ENCODE measurements around the gene IDH1. TPM values are rescaled to one million over a fixed set of nuclear protein-coding genes. Genes with fewer than 3 reads are reported as not detected.
"Not testable (repeated sequence)": the region's sequence is repeated elsewhere in the genome, so short reads cannot be mapped to it uniquely, and the experiment has no call there.

The IDH1 gene
- total RNA-seq, 1 donor from 2014 or later: 239 TPM

DNA sequence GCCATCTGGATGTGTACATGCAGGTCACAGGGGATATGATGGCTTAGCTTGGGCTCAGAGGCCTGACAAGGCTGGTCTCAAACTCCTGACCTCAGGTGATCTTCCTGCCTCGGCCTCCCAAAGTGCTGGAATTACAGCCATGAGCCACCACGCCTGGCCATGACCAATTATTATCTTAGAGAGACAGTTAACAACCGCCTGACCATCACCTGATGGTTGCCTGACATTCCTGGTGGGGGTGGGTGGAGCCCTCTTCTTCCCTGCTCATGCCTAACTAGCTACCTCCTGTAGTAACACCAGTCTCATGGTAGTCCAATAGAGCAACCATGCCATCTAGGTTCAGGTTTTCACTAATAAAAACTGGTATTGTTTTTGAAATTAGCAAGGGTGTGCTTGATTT is 33.0 kb downstream of the IDH1 start:
- not testable (repeated sequence) for DNase-seq (ENCODE audit: low spot score)

DNA sequence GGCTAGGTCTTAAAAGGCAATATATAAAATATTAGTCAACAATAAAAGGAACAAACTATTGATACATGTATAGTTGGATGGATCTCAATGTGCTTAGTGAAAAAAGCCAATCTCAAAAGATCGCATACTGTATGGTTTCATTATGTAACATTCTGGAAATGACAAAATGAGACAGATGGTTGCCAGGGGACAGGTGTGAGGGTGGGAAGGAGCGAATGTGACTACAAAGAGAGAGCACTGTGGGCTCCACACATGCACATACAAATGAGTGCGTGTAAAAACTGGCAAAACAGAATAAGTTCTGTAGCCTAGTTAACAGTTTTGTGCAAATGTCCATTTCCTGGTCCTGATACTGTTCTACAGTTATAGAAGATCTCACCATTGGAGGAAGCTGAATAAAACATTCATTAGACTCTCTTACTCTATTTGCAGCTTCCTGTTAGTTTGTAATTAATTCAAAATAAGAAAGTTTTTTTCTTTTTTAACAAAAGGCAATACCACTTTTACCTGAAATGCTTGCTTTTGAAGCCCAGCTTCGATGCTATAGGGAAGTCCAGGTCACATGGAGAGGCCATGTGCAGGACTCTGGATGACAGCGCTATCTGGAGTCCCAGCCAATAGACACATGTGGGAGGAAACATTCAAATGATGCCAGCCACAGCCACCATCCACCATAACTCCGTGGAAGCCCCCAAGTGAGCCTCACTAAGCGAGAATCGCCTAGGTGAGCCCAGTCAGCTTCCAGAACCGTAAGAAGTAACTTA is 44.0 kb downstream of the IDH1 start:
- no peak for DNase-seq (ENCODE audit: low spot score)

DNA sequence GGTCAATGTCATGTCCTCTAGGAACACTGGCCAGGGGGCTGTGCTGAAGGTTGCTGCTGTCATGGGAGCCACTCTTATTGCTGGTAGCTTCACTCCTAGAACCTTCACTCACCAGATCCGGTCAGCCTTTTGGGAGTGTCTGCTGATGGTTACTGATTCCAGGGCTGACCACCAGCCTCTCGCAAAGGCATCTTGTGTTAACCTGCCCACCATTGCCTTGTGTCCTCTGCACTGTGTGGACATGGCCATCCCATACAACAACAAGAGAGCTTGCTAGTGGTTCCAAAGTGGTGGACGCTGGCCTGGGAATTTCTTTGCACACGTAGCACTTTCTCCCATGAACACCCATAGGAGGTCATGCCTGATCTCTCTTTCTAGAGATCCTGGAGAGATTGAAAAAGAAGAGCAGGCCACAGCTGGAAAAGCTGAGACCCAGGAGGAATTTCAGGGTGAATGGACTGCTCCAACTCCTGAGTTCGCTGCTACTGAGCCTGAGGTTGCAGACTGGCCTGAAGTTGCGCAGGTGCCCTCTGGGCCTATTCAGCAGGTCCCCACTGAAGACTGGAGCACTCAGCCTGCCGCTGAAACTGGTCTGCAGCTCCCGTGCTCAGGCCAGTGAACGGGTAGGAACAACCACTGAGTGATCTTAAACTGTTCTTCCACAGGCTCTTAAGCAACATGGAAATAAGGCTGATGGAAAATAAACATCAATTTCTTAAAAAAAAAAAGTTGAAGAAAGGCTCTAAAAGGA is 46.4 kb downstream of the IDH1 start:
- no peak for DNase-seq (ENCODE audit: low spot score)

DNA sequence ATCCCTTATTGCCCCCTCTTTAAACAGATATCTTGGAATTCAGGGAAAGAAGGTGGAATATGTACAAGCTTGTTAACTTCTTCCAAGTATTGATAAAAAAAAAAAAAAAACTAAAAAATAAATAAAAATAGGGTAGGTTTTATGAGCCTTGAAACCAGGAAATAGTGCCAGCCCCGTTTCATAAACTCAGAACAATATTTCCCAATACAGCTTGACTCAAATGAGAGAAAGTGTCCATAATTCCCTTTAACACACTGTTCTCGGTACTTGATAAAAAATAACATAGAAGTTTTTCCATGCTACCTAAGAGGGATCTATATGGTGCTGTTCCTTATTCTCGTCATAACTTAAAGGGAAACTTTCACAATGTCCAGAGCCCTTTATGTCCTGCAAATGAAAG is 47.1 kb downstream of the IDH1 start:
- no peak for DNase-seq (ENCODE audit: low spot score)

DNA sequence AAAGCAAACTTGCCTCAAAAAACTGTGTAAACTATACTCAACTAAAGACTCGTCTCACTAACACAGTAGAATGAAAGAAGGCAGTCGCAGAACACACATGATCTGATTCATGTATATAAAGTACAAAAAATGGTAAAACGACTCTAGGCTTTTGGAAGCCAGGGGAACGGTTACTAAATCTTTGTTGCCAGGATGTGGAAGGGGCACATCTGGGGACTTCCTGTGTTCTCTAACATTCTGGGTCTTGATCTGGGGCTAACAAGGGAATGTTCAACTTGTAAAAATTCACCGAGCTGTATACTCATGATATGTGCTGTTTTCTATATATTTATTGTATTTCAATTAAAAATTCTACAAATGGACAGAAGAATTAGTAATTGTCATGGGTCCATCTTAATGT is 50.7 kb downstream of the IDH1 start:
- no peak for DNase-seq (ENCODE audit: low spot score)

DNA sequence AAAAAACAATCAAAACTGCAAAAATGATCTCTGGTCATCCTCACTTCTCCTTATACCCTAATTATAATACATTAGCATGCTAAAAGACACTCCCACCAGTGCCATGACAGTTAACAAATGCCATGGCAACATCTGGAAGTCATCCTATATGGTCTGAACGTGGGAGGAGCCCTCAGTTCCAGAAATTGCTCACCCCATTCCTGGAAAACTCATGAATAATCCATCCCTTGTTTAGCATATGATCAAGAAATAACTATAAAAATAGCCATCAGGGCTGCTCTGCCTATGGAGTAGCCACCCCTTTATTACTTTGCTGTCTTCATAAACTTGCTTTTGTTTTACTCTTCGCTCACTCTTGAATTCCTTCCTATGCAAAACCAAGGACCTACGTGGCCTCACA is 59.3 kb downstream of the IDH1 start:
- no peak for DNase-seq (ENCODE audit: low spot score)

DNA sequence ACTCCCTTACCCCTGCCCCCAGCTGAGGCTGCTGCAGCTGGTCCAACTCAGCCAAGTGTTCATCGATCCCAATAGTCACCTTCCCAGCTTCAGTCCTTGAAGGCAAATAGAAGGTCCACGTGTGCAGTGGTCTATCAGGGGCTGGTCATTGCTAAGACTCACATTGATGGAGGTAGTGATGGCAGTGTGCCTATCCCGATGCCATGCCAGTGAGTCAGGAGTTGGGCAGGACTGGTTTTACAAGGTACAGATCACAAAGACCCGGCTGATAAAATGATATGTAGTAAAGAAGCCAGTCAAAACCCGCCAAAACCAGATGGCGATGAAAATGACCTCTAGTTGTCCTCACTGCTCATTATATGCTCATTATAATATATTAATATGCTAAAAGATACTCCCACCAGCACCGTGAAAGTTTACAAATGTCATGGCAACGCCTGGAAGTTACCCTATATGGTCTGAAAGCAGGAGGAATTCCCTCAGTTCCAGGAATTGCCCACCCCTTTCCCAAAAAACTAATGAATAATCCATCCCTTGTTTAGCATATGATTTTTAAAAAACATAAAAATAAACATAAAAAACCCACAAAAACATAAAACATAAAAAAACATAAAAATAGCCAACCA is 62.1 kb downstream of the IDH1 start:
- DNase-seq (ENCODE audit: low spot score): no peak

DNA sequence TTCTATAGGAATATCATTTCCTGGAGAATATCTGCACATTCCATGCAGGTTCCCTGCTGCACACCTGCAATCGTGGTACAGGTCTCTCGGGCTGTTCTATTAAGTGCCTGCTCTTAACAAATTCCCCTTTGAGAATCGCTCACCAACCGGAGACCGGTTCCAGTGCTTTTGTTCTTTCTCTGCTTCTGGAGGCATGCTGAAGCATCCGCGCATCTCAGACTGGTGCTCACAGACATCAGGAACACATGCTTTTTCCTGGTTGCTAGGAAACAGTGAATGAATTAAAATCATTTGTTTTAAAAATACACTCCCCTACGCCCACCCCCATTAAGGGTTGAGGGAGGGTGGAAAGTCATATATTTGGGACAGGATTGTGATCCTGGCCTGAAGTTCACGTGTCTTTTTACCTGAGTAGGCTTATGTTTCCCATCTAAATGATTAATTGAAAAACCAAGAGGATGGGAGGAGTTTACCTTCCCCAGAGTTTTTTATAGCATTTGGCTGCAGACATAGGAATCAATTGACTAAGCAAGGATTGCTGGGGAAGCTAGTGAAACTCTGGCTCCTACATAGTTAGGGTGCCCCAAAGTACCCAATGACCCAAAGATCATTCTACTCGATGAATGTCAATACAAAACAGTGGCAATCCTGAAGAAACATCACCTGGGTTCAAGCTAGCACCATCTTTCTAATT is 64.9 kb downstream of the IDH1 start, which contains the start of gene C2orf80:
Gene C2orf80, minus strand, starts transcription at position 221 of the 694 bp plus-strand sequence. CDS start 3,044 bp downstream, outside the sequence.
- no peak for DNase-seq (ENCODE audit: low spot score)

DNA sequence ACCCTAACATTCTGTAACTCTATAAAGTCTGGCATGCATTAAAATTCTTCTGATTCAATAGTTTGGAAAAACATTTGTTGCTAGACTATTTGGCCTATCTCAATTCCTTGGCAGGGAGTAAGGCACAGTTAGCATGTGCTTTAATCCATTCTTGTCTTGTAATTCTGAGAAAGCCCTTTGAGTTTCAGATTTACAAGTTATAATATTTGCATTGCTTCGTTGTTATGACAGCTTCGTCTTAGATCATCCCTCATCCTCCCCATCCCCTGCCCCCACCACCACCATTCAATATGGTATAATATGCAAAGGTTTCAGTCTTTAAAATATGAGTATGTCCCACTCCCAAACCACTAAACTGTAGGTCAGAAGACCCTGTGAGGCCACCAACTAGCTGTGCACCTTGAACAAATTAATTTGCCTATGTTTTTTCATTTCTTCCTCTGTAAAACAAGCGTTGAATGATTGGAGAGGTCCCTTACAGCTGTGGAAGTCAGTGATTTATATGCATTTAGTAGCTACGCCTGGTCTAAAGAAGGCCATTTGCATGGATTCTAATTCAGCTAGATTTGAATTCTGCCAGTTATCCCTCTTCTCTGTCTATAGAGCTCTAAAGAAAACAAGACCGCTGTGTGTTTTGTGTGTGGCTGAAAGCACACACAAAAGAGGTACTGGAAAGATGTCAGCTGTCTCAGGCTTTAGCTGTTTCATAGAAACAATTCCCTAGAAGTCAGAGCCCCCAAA is 65.6 kb downstream of the IDH1 start:
- no peak for DNase-seq (ENCODE audit: low spot score)

DNA sequence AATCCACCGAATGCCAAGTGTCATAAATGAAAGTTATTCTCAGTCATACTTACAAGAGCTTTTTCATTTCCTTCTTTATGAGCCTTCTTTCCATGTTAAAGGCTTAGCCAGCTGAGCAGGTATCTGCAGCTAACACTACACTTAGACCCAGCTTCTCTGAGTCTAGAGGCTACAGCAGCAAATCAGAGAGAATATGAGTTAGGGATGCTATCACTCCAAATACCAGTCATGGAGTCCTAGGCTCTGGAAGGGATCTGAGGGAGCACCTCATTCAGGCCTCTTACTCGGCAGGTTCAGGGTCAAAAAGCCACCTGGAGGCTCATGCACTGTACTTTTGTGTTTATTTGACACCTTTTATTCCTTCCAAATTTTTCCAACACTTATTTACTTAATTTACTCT is 68.0 kb downstream of the IDH1 start:
- no peak for DNase-seq (ENCODE audit: low spot score)

DNA sequence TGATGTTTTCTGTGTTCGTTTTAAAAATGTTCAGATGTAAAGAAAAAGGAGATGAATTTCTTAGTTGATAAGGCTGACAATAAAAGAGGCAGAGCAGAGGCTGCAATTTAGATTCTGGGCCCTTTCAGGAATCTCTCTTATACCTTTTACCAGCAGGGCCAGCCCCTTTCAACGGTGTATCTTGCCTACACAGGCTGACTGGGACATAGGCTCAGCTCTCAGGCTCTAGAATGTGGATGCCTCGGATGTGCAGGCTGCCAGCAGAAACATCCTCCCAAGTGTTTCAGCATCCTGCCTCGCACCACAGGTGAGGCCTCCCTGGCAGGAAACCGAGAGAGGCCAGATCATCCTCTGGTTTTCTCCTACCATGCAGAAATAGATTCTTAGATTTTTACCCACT is 68.4 kb downstream of the IDH1 start:
- DNase-seq (ENCODE audit: low spot score): no peak

Other genes starting within 250 kb of the IDH1 start
- 10.4 TPM for gene PLEKHM3, start 229.5 kb downstream of the IDH1 start, total RNA-seq
- gene CRYGD, start 130.5 kb downstream of the IDH1 start, total RNA-seq: not detected
- gene CRYGC, start 125.2 kb downstream of the IDH1 start, total RNA-seq: not detected
- not detected for gene CRYGB, start 108.9 kb downstream of the IDH1 start, total RNA-seq
- not detected for gene CRYGA, start 91.5 kb downstream of the IDH1 start, total RNA-seq
- not detected for gene C2orf80, start 65.0 kb downstream of the IDH1 start, total RNA-seq
- gene PIKFYVE, start 11.2 kb upstream of the IDH1 start, total RNA-seq: 23.3 TPM
- gene PTH2R, start 151.7 kb upstream of the IDH1 start, total RNA-seq: 1.1 TPM

Measured in mucosa of gallbladder (tissue), 1 donor.